ENCODE results near the gene PLD3.
"Not testable (repeated sequence)": the region's sequence is repeated elsewhere in the genome, so short reads cannot be mapped to it uniquely, and the experiment has no call there.

The PLD3 gene

DNA sequence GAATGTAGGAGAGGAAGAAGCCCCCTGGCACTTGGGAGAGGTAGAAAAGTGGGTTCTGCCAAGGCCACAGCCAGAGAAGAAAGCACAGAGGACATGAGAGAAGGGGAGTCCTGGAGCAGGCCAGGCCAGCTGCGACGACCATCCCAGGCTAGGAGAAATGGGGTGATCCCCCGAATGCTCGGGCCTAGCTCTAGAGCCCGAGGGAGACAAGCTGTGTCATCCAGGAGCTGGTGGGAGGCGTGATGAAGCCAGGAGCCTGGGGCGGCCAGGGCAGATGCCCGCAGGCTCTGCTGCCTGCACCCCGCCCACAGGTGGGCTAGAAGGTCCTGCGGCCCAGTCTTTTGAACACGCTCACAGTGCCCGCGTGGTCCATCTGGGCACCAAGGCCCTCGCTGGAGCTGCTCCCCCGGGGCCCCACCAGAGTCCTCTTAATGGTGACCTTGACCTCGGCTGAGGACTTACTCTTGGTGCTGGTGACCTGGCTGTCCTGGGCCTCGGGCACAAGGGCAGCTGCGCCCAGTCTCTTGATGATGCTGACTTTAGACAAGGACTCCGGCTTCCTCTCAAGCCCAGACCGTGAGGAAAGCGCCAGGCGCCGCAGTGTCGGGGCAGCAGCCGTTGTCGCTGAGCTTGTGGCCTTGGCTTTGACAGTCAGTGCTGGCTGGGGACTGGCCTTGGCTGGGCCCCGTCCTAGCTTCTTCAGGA is 26.8 kb upstream of the PLD3 start:
- Mint-ChIP-seq H3K9me3 (no peaks in the 10 kb centered on the region), H3K36me3 (peaks cover 12% of the 10 kb centered on the region)

GRCh38 chr19:40322271-40322610 is 26.3 kb upstream of the PLD3 start:
- no peak overlapping the region for H3K27ac Mint-ChIP-seq
- H3K4me1 Mint-ChIP-seq = no peaks in the 10 kb centered on the region
- H3K27me3 Mint-ChIP-seq = no peaks in the 10 kb centered on the region
- no peaks in the 10 kb centered on the region for H3K9me3 Mint-ChIP-seq
- H3K4me3 Mint-ChIP-seq = no peak overlapping the region
- peaks cover 12% of the 10 kb centered on the region for H3K36me3 Mint-ChIP-seq

More for the DNA sequence above, 26.8 kb upstream of the PLD3 start:
- Mint-ChIP-seq H3K27me3 (no peaks in the 10 kb centered on the region), H3K4me1 (no peaks in the 10 kb centered on the region), H3K4me3 (no peak overlapping the region), H3K27ac (no peak overlapping the region)

DNA sequence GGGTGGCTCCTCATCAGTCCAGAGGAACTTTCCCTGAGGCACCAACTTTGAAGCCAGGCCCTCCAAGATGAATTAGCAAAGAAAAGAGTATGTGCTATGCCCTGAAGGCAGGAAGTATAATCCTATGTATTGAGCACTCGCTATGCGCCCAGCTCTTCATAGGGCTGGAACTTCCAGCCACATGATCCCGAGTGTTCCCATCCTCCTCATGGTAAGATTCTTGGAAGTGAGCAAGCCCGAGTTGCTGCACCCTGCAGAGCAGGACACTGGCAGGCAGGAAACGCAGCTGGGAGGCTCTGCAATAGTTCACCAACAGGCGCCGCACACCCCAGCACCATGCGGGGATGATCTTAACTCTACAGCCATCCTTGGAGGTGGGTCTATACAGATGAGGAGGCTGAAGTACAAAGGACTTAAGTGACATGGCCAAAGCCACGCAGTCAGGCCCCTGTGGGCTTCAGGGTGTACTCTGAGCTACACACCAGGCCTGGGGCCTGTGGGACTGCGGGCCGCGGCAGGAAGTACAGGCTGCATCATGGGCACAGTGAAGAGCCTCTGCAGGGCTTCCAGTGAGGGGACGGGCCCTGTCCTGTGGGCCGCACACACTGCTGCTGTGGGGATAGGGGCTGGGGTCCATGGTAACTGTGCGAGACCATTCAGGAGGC is 25.4 kb upstream of the PLD3 start:
- Mint-ChIP-seq H3K27ac (no peak overlapping the region), H3K9me3 (no peaks in the 10 kb centered on the region), H3K36me3 (peaks cover 12% of the 10 kb centered on the region), H3K27me3 (no peaks in the 10 kb centered on the region), H3K4me3 (no peak overlapping the region), H3K4me1 (no peaks in the 10 kb centered on the region)

- no peaks in the 10 kb centered on the region for H3K27me3 Mint-ChIP-seq
- peaks cover 12% of the 10 kb centered on the region for H3K36me3 Mint-ChIP-seq
- no peak overlapping the region for H3K27ac Mint-ChIP-seq
- H3K4me1 Mint-ChIP-seq = no peaks in the 10 kb centered on the region
- H3K9me3 Mint-ChIP-seq = no peaks in the 10 kb centered on the region
- no peak overlapping the region for H3K4me3 Mint-ChIP-seq
Measured at GRCh38 chr19:40323705-40324104, 24.8 kb upstream of the PLD3 start.

- no peaks in the 10 kb centered on the region for H3K9me3 Mint-ChIP-seq
- H3K27ac Mint-ChIP-seq = no peak overlapping the region
- H3K27me3 Mint-ChIP-seq = no peaks in the 10 kb centered on the region
- no peak overlapping the region for H3K4me3 Mint-ChIP-seq
- H3K4me1 Mint-ChIP-seq = no peaks in the 10 kb centered on the region
- H3K36me3 Mint-ChIP-seq = peaks cover 8% of the 10 kb centered on the region
Measured at GRCh38 chr19:40326201-40326600, 22.3 kb upstream of the PLD3 start.

- Mint-ChIP-seq H3K4me1 (no peaks in the 10 kb centered on the region), H3K27ac (no peak overlapping the region), H3K27me3 (no peaks in the 10 kb centered on the region), H3K4me3 (no peak overlapping the region), H3K9me3 (no peaks in the 10 kb centered on the region), H3K36me3 (peaks cover 1% of the 10 kb centered on the region)
Measured at GRCh38 chr19:40331052-40331451, 17.4 kb upstream of the PLD3 start.

- H3K27ac Mint-ChIP-seq = no peak overlapping the region
Measured at GRCh38 chr19:40332669-40333068, 15.8 kb upstream of the PLD3 start.

DNA sequence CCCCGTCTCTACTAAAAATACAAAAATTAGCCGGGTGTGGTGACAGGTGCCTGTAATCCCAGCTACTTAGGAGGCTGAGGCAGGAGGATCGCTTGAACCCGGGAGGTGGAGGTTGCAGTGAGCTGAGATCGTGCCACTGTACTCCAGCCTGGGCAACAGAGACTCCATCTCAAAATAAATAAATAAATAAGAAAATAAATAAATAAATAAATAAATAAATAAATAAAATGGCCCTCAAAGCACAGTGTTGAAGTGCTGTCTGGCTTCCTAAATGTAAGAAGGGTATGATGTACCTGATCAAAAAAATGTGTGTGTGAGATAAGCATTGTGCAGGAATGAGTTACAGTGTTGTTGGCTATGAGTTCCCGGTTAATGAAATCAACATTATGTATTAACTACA is 15.4 kb upstream of the PLD3 start:
- not testable (repeated sequence) for H3K27me3 Mint-ChIP-seq, H3K4me3 Mint-ChIP-seq, H3K36me3 Mint-ChIP-seq

More at GRCh38 chr19:40332669-40333068, 15.8 kb upstream of the PLD3 start:
- Mint-ChIP-seq H3K9me3 (no peaks in the 10 kb centered on the region), H3K4me1 (no peaks in the 10 kb centered on the region), H3K4me3 (no peak overlapping the region), H3K36me3 (peaks cover 1% of the 10 kb centered on the region), H3K27me3 (no peaks in the 10 kb centered on the region)

GRCh38 chr19:40335101-40335500 is 13.4 kb upstream of the PLD3 start:
- Mint-ChIP-seq H3K9me3 (no peaks in the 10 kb centered on the region), H3K4me3 (no peak overlapping the region), H3K4me1 (peaks cover 12% of the 10 kb centered on the region), H3K27me3 (no peaks in the 10 kb centered on the region), H3K27ac (no peak overlapping the region), H3K36me3 (peaks cover 9% of the 10 kb centered on the region)

More for the DNA sequence above, 15.4 kb upstream of the PLD3 start:
- H3K27ac Mint-ChIP-seq, H3K4me1 Mint-ChIP-seq, H3K9me3 Mint-ChIP-seq: not testable (repeated sequence)

DNA sequence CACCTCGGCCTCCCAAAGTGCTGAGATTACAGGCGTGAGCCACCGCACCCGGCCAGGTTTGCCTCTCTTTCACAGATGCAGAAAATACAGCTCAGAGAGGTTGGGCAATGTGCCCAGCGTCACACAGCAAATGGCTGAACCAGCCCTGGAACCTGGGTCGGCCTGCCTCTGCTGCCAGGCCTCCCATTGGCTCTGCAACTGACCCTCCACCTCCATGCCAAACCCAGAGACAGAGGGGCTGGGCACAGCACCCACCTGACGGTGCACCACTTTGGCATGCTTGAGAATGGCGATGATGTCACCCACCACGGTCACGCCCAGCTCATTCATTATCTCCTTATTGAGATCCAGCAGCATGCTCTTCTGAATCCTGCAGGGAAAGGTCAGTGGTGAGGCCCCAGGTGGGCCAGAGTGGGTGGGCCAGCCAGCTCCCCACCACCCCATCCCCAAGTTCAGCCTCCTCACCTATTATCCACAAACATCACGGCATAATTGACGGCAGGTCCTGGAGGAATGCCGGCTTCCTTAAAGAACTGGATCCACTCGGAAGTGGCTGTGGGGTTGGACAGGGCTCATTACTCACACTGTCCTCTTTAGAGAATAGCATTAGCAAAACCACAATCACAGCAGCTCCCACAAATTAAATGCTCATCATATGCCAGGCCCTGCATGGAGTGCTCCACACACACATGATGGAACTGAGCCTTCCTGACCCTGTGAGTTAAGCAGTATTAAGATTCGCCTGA is 12.5 kb upstream of the PLD3 start:
- Mint-ChIP-seq H3K4me3 (no peak overlapping the region), H3K9me3 (no peaks in the 10 kb centered on the region), H3K27ac (no peak overlapping the region), H3K36me3 (peaks cover 9% of the 10 kb centered on the region), H3K27me3 (no peaks in the 10 kb centered on the region), H3K4me1 (peaks cover 14% of the 10 kb centered on the region)

DNA sequence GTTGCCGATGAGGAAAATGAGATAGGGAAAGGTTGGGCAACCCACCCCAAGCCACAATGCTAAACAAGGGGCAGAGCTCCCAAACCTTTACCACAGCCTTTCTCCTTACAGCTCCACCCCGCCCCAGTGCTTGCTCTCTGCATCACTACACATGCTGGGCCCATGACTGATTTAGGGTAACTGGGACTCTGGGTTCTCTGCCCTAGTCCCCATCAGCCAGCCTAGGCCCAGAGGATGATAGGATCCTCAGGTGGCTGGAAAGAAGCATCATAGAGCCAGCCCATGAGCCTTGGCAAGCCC is 11.9 kb upstream of the PLD3 start:
- peaks cover 14% of the 10 kb centered on the region for H3K4me1 Mint-ChIP-seq
- H3K9me3 Mint-ChIP-seq = no peaks in the 10 kb centered on the region
- H3K27me3 Mint-ChIP-seq = no peaks in the 10 kb centered on the region
- H3K4me3 Mint-ChIP-seq = no peak overlapping the region
- peaks cover 9% of the 10 kb centered on the region for H3K36me3 Mint-ChIP-seq
- no peak overlapping the region for H3K27ac Mint-ChIP-seq

GRCh38 chr19:40337107-40337506 is 11.4 kb upstream of the PLD3 start:
- Mint-ChIP-seq H3K4me1 (peaks cover 14% of the 10 kb centered on the region), H3K27ac (no peak overlapping the region), H3K36me3 (peaks cover 9% of the 10 kb centered on the region), H3K9me3 (no peaks in the 10 kb centered on the region), H3K27me3 (no peaks in the 10 kb centered on the region), H3K4me3 (no peak overlapping the region)

GRCh38 chr19:40337594-40337993 is 10.9 kb upstream of the PLD3 start:
- no peak overlapping the region for H3K4me3 Mint-ChIP-seq
- H3K27ac Mint-ChIP-seq = no peak overlapping the region
- peaks cover 9% of the 10 kb centered on the region for H3K36me3 Mint-ChIP-seq
- H3K27me3 Mint-ChIP-seq = no peaks in the 10 kb centered on the region
- H3K4me1 Mint-ChIP-seq = peaks cover 18% of the 10 kb centered on the region
- no peaks in the 10 kb centered on the region for H3K9me3 Mint-ChIP-seq

GRCh38 chr19:40339018-40339728 is 9.3 kb upstream of the PLD3 start:
- Mint-ChIP-seq H3K4me3 (no peak overlapping the region), H3K27me3 (no peaks in the 10 kb centered on the region), H3K27ac (no peak overlapping the region), H3K36me3 (peaks cover 9% of the 10 kb centered on the region), H3K9me3 (no peaks in the 10 kb centered on the region), H3K4me1 (peaks cover 24% of the 10 kb centered on the region)

- no peaks in the 10 kb centered on the region for H3K9me3 Mint-ChIP-seq
- no peaks in the 10 kb centered on the region for H3K27me3 Mint-ChIP-seq
- H3K4me1 Mint-ChIP-seq = peaks cover 34% of the 10 kb centered on the region
- H3K4me3 Mint-ChIP-seq = no peak overlapping the region
- H3K36me3 Mint-ChIP-seq = peaks cover 8% of the 10 kb centered on the region
- no peak overlapping the region for H3K27ac Mint-ChIP-seq
Measured at GRCh38 chr19:40341601-40342482, 6.7 kb upstream of the PLD3 start.
